HL-60 (cell line): ENCODE data around the gene TPK1.

Source experiments
- SPI1 ChIP-seq: IDR thresholded peaks from 2 replicates; pipeline ENCODE4 v1.6.1; 2012; ENCODE audit warnings: low read depth, mild to moderate bottlenecking, borderline replicate concordance
- TF ChIP-seq, protein P1 (sequence below): IDR thresholded peaks from one replicate; pipeline ENCODE4 v1.5.1; 2011; ENCODE audit warnings: low read length, control low read depth, inconsistent platforms; ENCODE audit not compliant: insufficient read depth
- TF ChIP-seq, protein P2 (sequence below): IDR thresholded peaks from 2 replicates; pipeline ENCODE4 v1.6.1; 2012; ENCODE audit warnings: low read depth; ENCODE audit not compliant: insufficient replicate concordance

DNA sequence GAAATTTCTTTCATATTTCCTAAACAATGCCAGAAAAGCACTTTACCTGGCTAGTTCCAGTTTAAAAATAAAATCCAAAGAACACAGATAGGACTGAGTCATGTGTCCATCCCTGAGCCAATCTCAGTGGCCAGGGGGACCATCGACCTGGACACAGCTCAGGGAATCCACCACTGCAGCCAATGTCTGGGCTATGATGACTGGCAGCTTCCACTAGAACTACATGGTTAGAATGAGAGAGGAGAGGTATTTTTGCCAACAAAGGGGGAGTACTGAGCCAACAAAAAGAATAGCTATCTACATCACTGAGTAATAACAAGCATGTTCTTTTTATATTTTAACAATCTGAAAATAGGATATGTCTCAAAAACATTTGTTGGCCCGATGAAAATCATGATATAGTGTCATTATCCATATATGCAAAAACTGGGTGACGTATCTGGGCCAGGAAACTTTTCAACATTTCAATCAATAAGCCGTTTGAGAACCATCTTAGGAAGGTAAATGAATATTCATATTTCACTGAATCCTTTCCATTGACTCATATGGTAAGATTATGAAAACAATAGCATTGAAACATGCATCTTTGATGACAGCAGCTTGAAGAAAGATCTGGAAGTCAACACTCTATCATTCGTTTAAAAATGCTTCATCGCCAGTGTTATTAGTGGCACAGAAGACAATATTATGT, 104.0 kb downstream of the TPK1 start:
- TF ChIP-seq, protein P1, sequence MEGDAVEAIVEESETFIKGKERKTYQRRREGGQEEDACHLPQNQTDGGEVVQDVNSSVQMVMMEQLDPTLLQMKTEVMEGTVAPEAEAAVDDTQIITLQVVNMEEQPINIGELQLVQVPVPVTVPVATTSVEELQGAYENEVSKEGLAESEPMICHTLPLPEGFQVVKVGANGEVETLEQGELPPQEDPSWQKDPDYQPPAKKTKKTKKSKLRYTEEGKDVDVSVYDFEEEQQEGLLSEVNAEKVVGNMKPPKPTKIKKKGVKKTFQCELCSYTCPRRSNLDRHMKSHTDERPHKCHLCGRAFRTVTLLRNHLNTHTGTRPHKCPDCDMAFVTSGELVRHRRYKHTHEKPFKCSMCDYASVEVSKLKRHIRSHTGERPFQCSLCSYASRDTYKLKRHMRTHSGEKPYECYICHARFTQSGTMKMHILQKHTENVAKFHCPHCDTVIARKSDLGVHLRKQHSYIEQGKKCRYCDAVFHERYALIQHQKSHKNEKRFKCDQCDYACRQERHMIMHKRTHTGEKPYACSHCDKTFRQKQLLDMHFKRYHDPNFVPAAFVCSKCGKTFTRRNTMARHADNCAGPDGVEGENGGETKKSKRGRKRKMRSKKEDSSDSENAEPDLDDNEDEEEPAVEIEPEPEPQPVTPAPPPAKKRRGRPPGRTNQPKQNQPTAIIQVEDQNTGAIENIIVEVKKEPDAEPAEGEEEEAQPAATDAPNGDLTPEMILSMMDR = no peak
- TF ChIP-seq, protein P2, sequence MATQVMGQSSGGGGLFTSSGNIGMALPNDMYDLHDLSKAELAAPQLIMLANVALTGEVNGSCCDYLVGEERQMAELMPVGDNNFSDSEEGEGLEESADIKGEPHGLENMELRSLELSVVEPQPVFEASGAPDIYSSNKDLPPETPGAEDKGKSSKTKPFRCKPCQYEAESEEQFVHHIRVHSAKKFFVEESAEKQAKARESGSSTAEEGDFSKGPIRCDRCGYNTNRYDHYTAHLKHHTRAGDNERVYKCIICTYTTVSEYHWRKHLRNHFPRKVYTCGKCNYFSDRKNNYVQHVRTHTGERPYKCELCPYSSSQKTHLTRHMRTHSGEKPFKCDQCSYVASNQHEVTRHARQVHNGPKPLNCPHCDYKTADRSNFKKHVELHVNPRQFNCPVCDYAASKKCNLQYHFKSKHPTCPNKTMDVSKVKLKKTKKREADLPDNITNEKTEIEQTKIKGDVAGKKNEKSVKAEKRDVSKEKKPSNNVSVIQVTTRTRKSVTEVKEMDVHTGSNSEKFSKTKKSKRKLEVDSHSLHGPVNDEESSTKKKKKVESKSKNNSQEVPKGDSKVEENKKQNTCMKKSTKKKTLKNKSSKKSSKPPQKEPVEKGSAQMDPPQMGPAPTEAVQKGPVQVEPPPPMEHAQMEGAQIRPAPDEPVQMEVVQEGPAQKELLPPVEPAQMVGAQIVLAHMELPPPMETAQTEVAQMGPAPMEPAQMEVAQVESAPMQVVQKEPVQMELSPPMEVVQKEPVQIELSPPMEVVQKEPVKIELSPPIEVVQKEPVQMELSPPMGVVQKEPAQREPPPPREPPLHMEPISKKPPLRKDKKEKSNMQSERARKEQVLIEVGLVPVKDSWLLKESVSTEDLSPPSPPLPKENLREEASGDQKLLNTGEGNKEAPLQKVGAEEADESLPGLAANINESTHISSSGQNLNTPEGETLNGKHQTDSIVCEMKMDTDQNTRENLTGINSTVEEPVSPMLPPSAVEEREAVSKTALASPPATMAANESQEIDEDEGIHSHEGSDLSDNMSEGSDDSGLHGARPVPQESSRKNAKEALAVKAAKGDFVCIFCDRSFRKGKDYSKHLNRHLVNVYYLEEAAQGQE = no peak
- TF ChIP-seq SPI1 = no peak
